Naive thymus-derived CD4-positive, alpha-beta T cell (primary cell): ENCODE results near the gene TNFRSF6B. TPM values are rescaled to one million over a fixed set of nuclear protein-coding genes. Genes with fewer than 3 reads are reported as not detected.

Source experiments
- ATAC-seq: fragments of 150-1000 bp; cut with Tn5 transposase; 2 replicates; pipeline ENCODE4 v1.10.0; 2021; ENCODE audit warnings: mild to moderate bottlenecking, moderate library complexity
- CTCF ChIA-PET: fragments of 350-600 bp; sonication (Branson Sonifier 250); formaldehyde crosslinking; loops from one replicate; lab custom pipeline; 2021; ENCODE audit warnings: antibody characterized with exemption; lab: Charles Lee
- POLR2A ChIA-PET: fragments of 350-600 bp; sonication (Branson Sonifier 250); formaldehyde crosslinking; loops from one replicate; lab custom pipeline; 2021; ENCODE audit warnings: antibody characterized with exemption, inconsistent platforms; lab: Charles Lee
- DNase-seq, 9 donors: peaks; one replicate each; pipeline versions ENCODE4 v3.0.0 to v3.0.0-alpha.2; 2020 to 2022; ENCODE audit warnings: mixed read lengths in 1 of 9
- H3K27ac ChIP-seq: one replicate; pipeline ENCODE4 v1.7.0; 2013; ENCODE audit warnings: mild to moderate bottlenecking, low read depth, low read length, moderate library complexity
- H3K27me3 ChIP-seq, 2 donors: one replicate each; pipeline ENCODE4 v1.7.0; 2013; ENCODE audit warnings: low read length in 2 of 2, mild to moderate bottlenecking in 2 of 2, moderate library complexity in 2 of 2; ENCODE audit not compliant: control insufficient read depth in 2 of 2, insufficient read depth in 2 of 2
- H3K36me3 ChIP-seq, 3 experiments: 1 replicate in 2 of 3; 2 replicates in 1 of 3; pipeline ENCODE4 v1.7.0; 2013; ENCODE audit warnings: low read length in 3 of 3, mild to moderate bottlenecking in 3 of 3, moderate library complexity in 1 of 3; ENCODE audit not compliant: insufficient read depth in 3 of 3, control insufficient read depth in 2 of 3
- H3K4me1 ChIP-seq, 2 donors: one replicate each; pipeline ENCODE4 v1.7.0; 2013; ENCODE audit warnings: low read length in 2 of 2, mild to moderate bottlenecking in 2 of 2, moderate library complexity in 1 of 2; ENCODE audit not compliant: control insufficient read depth in 2 of 2, insufficient read depth in 2 of 2
- H3K4me3 ChIP-seq: 2 replicates; pipeline ENCODE4 v1.7.0; 2013; ENCODE audit warnings: mild to moderate bottlenecking, low read length
- H3K9me3 ChIP-seq, 3 experiments: 1 replicate in 2 of 3; 2 replicates in 1 of 3; pipeline ENCODE4 v1.7.0; 2013; ENCODE audit warnings: low read length in 3 of 3; ENCODE audit not compliant: control insufficient read depth in 2 of 3
- H3K27ac Mint-ChIP-seq, 9 donors: one replicate each; pipeline ENCODE4 v1.8.0; 2020 to 2022; ENCODE audit warnings: mixed read lengths in 9 of 9, mild to moderate bottlenecking in 8 of 9, moderate library complexity in 5 of 9, inconsistent platforms in 2 of 9
- H3K27me3 Mint-ChIP-seq, 5 donors: one replicate each; pipeline ENCODE4 v1.8.0; 2021 to 2022; ENCODE audit warnings: mixed read lengths in 5 of 5, mild to moderate bottlenecking in 1 of 5
- H3K36me3 Mint-ChIP-seq, 5 donors: one replicate each; pipeline ENCODE4 v1.8.0; 2020 to 2022; ENCODE audit warnings: mixed read lengths in 5 of 5, mild to moderate bottlenecking in 3 of 5, inconsistent platforms in 1 of 5
- H3K4me1 Mint-ChIP-seq, 7 donors: one replicate each; pipeline ENCODE4 v1.8.0; 2020 to 2022; ENCODE audit warnings: mixed read lengths in 7 of 7, mild to moderate bottlenecking in 3 of 7, inconsistent platforms in 1 of 7
- H3K4me3 Mint-ChIP-seq, 10 donors: one replicate each; pipeline ENCODE4 v1.8.0; 2020 to 2022; ENCODE audit warnings: mild to moderate bottlenecking in 10 of 10, mixed read lengths in 10 of 10, moderate library complexity in 6 of 10, inconsistent platforms in 2 of 10
- H3K9me3 Mint-ChIP-seq, 11 donors: one replicate each; pipeline ENCODE4 v1.8.0; 2020 to 2022; ENCODE audit warnings: mixed read lengths in 11 of 11, mild to moderate bottlenecking in 4 of 11, inconsistent platforms in 1 of 11, moderate library complexity in 1 of 11
- intact Hi-C, 2 donors: fragments of 100-400 bp; cut with micrococcal nuclease; formaldehyde crosslinking; loops; one replicate each; pipeline ENCODE4 v1.15.1; 2023
- polyA plus RNA-seq, 2 donors: library from polyadenylated mRNA; unstranded; fragments of 300-500 nt; fragmentation: Illumina TruSeq; gene quantifications; one replicate each; pipeline ENCODE4 v1.2.3, GENCODE V29; 2021
- total RNA-seq, 6 experiments: library from RNA in 5 of 6; stranded (reverse) in 5 of 6; gene quantifications; 1 replicate in 5 of 6; 2 replicates in 1 of 6; pipeline ENCODE4 v1.2.3 and lab custom pipeline; 2021 to 2026

The TNFRSF6B gene
- total and polyA plus RNA-seq, 7 experiments from 2014 or later: 0.22 to 0.74 TPM; not detected in 5

- peak overlapping the region in 5 of 10 donors; percentile 25 to 51 (median 45) for H3K4me3 Mint-ChIP-seq
- intact Hi-C loops: no loop called here
- Histone ChIP-seq H3K27me3 (no peaks in the 10 kb centered on the region), H3K27ac (no peak overlapping the region), H3K9me3 (no peaks in the 10 kb centered on the region), H3K4me3 (no peak overlapping the region), H3K4me1 (peaks cover 7 to 8% of the 10 kb centered on the region in 2 donors), H3K36me3 (peaks cover 0 to 50% (median 0%) of the 10 kb centered on the region in 3 experiments)
- POLR2A ChIA-PET: interaction anchor here (0.9 kb wide), 1 partner anchor 9 kb away, joined by 3 read pairs; no protein-coding TSS in a partner anchor
- no peak for ATAC-seq
- H3K36me3 Mint-ChIP-seq: peaks cover 0 to 11% (median 0%) of the 10 kb centered on the region in 5 donors
- no peak for DNase-seq
- no peak overlapping the region for H3K27ac Mint-ChIP-seq
- no peaks in the 10 kb centered on the region for H3K9me3 Mint-ChIP-seq
- CTCF ChIA-PET: no interaction called here
- peaks cover 0 to 38% (median 24%) of the 10 kb centered on the region in 7 donors for H3K4me1 Mint-ChIP-seq
- peaks cover 0 to 2% (median 0%) of the 10 kb centered on the region in 5 donors for H3K27me3 Mint-ChIP-seq
These were observed 35.8 kb upstream of the TNFRSF6B start for GRCh38 chr20:63660622-63661021.

- no peaks in the 10 kb centered on the region for H3K9me3 ChIP-seq
- H3K27me3 Mint-ChIP-seq: peaks cover 0 to 2% (median 0%) of the 10 kb centered on the region in 5 donors
- H3K36me3 Mint-ChIP-seq: peaks cover 0 to 11% (median 1%) of the 10 kb centered on the region in 5 donors
- H3K27ac ChIP-seq: no peak overlapping the region
- H3K4me1 Mint-ChIP-seq: peaks cover 0 to 38% (median 24%) of the 10 kb centered on the region in 7 donors
- no peaks in the 10 kb centered on the region for H3K9me3 Mint-ChIP-seq
- H3K4me1 ChIP-seq: peaks cover 7 to 8% of the 10 kb centered on the region in 2 donors
- DNase-seq (no peak), ATAC-seq (no peak)
- H3K27ac Mint-ChIP-seq: no peak overlapping the region
- peaks cover 0 to 55% (median 0%) of the 10 kb centered on the region in 3 experiments for H3K36me3 ChIP-seq
- ChIA-PET CTCF (no interaction called here), POLR2A (interaction anchor here (0.9 kb wide), 1 partner anchor 9 kb away, joined by 3 read pairs; no protein-coding TSS in a partner anchor)
- no peak overlapping the region for H3K4me3 Mint-ChIP-seq
- no peaks in the 10 kb centered on the region for H3K27me3 ChIP-seq
- no peak overlapping the region for H3K4me3 ChIP-seq
- intact Hi-C loops: no loop called here
These were observed 35.3 kb upstream of the TNFRSF6B start for GRCh38 chr20:63661108-63661507.

- Histone ChIP-seq H3K36me3 (peaks cover 0 to 63% (median 0%) of the 10 kb centered on the region in 3 experiments), H3K27me3 (no peaks in the 10 kb centered on the region), H3K4me1 (peaks cover 7 to 8% of the 10 kb centered on the region in 2 donors), H3K4me3 (no peak overlapping the region), H3K9me3 (no peaks in the 10 kb centered on the region), H3K27ac (no peak overlapping the region)
- CTCF ChIA-PET: no interaction called here
- Mint-ChIP-seq H3K36me3 (peaks cover 0 to 11% (median 3%) of the 10 kb centered on the region in 5 donors), H3K27ac (no peak overlapping the region), H3K4me1 (peaks cover 0 to 34% (median 20%) of the 10 kb centered on the region in 7 donors), H3K27me3 (peaks cover 0 to 2% (median 0%) of the 10 kb centered on the region in 5 donors), H3K4me3 (peak overlapping the region in 2 of 10 donors; percentile 34 to 36), H3K9me3 (no peaks in the 10 kb centered on the region)
- DNase-seq: no peak
- POLR2A ChIA-PET: no interaction called here
- intact Hi-C loops: no loop called here
- ATAC-seq: no peak
These were observed 34.3 kb upstream of the TNFRSF6B start for GRCh38 chr20:63661959-63662812.

- Mint-ChIP-seq H3K27me3 (peaks cover 0 to 2% (median 0%) of the 10 kb centered on the region in 5 donors), H3K4me1 (peaks cover 0 to 30% (median 20%) of the 10 kb centered on the region in 7 donors), H3K9me3 (no peaks in the 10 kb centered on the region), H3K27ac (no peak overlapping the region), H3K36me3 (peaks cover 0 to 11% (median 3%) of the 10 kb centered on the region in 5 donors), H3K4me3 (no peak overlapping the region)
- intact Hi-C loops: no loop called here
- peaks cover 0 to 69% (median 4%) of the 10 kb centered on the region in 3 experiments for H3K36me3 ChIP-seq
- H3K4me1 ChIP-seq: peaks cover 4 to 7% of the 10 kb centered on the region in 2 donors
- H3K4me3 ChIP-seq: no peak overlapping the region
- no peaks in the 10 kb centered on the region for H3K9me3 ChIP-seq
- no peak overlapping the region for H3K27ac ChIP-seq
- POLR2A ChIA-PET: no interaction called here
- ATAC-seq: no peak
- CTCF ChIA-PET: no interaction called here
- DNase-seq: no peak
- no peaks in the 10 kb centered on the region for H3K27me3 ChIP-seq
These were observed 33.7 kb upstream of the TNFRSF6B start for GRCh38 chr20:63662813-63663189.

- Mint-ChIP-seq H3K9me3 (no peaks in the 10 kb centered on the region), H3K4me1 (peaks cover 0 to 23% (median 17%) of the 10 kb centered on the region in 7 donors), H3K27me3 (no peaks in the 10 kb centered on the region), H3K27ac (no peak overlapping the region), H3K4me3 (no peak overlapping the region), H3K36me3 (peaks cover 4 to 16% (median 8%) of the 10 kb centered on the region in 5 donors)
- intact Hi-C loops: no loop called here
- Histone ChIP-seq H3K4me3 (no peak overlapping the region), H3K36me3 (peaks cover 0 to 73% (median 4%) of the 10 kb centered on the region in 3 experiments), H3K9me3 (no peaks in the 10 kb centered on the region), H3K27me3 (no peaks in the 10 kb centered on the region), H3K27ac (no peak overlapping the region), H3K4me1 (peaks cover 3 to 7% of the 10 kb centered on the region in 2 donors)
- POLR2A ChIA-PET: no interaction called here
- CTCF ChIA-PET: no interaction called here
- no peak for DNase-seq
- ATAC-seq: no peak
These were observed 33.0 kb upstream of the TNFRSF6B start for GRCh38 chr20:63663332-63664066.

- intact Hi-C loops: no loop called here
- Mint-ChIP-seq H3K27ac (no peak overlapping the region), H3K4me3 (no peak overlapping the region), H3K36me3 (peaks cover 4 to 20% (median 9%) of the 10 kb centered on the region in 5 donors), H3K9me3 (no peaks in the 10 kb centered on the region), H3K4me1 (peaks cover 0 to 15% (median 12%) of the 10 kb centered on the region in 7 donors), H3K27me3 (no peaks in the 10 kb centered on the region)
- Histone ChIP-seq H3K27me3 (no peaks in the 10 kb centered on the region), H3K4me3 (no peak overlapping the region), H3K9me3 (no peaks in the 10 kb centered on the region), H3K4me1 (peaks cover 0 to 2% of the 10 kb centered on the region in 2 donors), H3K36me3 (peaks cover 0 to 76% (median 4%) of the 10 kb centered on the region in 3 experiments), H3K27ac (no peak overlapping the region)
- POLR2A ChIA-PET: interaction anchor here (0.8 kb wide), 1 partner anchor 11 kb away, joined by 3 read pairs; no protein-coding TSS in a partner anchor
- CTCF ChIA-PET: no interaction called here
- ATAC-seq: no peak
- no peak for DNase-seq
These were observed 32.2 kb upstream of the TNFRSF6B start for GRCh38 chr20:63664143-63664851.
